ENCODE data around the gene ACOT13. TPM values are rescaled to one million over a fixed set of nuclear protein-coding genes. Genes with fewer than 3 reads are reported as not detected.
"Not testable (repeated sequence)": the region's sequence is repeated elsewhere in the genome, so short reads cannot be mapped to it uniquely, and the experiment has no call there.

ACOT13 gene
- total and polyA plus RNA-seq, 5 donors from 2014 or later = 2.9 to 26.7 (median 15.1) TPM

GRCh38 chr6:24738741-24739140, 71.9 kb downstream of the ACOT13 start:
- H3K4me3 Mint-ChIP-seq = no peak overlapping the region
- no peaks in the 10 kb centered on the region for H3K36me3 Mint-ChIP-seq
- DNase-seq (no peak), ATAC-seq (ENCODE audit: low read depth in 2 of 2) (no peak)
- H3K27ac Mint-ChIP-seq = no peak overlapping the region
- H3K27me3 ChIP-seq (ENCODE audit: control insufficient read depth, insufficient read depth, low read length) = peaks cover 6% of the 10 kb centered on the region
- H3K9me3 ChIP-seq (ENCODE audit: control insufficient read depth in 2 of 2, low read length in 2 of 2) = no peaks in the 10 kb centered on the region
- no peak overlapping the region for H3K27ac ChIP-seq (ENCODE audit: insufficient read depth, low read length, poor library complexity, severe bottlenecking)
- H3K4me1 Mint-ChIP-seq = peaks cover 0 to 9% (median 3%) of the 10 kb centered on the region in 4 donors
- H3K36me3 ChIP-seq (ENCODE audit: control insufficient read depth, insufficient read depth, low read length) = no peaks in the 10 kb centered on the region
- H3K27me3 Mint-ChIP-seq = peaks cover 32% of the 10 kb centered on the region
- H3K4me1 ChIP-seq (ENCODE audit: control insufficient read depth, insufficient read depth, low read length, poor library complexity, severe bottlenecking) = no peaks in the 10 kb centered on the region
- peaks cover 0 to 8% (median 0%) of the 10 kb centered on the region in 7 donors for H3K9me3 Mint-ChIP-seq
- H3K4me3 ChIP-seq (ENCODE audit: low read depth, low read length) = no peak overlapping the region

GRCh38 chr6:24740861-24741260, 74.0 kb downstream of the ACOT13 start:
- Mint-ChIP-seq H3K27ac (no peak overlapping the region), H3K27me3 (peaks cover 18% of the 10 kb centered on the region), H3K36me3 (no peaks in the 10 kb centered on the region), H3K4me1 (peaks cover 0 to 9% (median 2%) of the 10 kb centered on the region in 4 donors), H3K9me3 (peaks cover 0 to 8% (median 1%) of the 10 kb centered on the region in 7 donors), H3K4me3 (no peak overlapping the region)
- DNase-seq (no peak), ATAC-seq (ENCODE audit: low read depth in 2 of 2) (no peak)
- Histone ChIP-seq H3K4me1 (ENCODE audit: control insufficient read depth, insufficient read depth, low read length, poor library complexity, severe bottlenecking) (no peaks in the 10 kb centered on the region), H3K9me3 (ENCODE audit: control insufficient read depth in 2 of 2, low read length in 2 of 2) (no peaks in the 10 kb centered on the region), H3K27me3 (ENCODE audit: control insufficient read depth, insufficient read depth, low read length) (peaks cover under 1% of the 10 kb centered on the region), H3K27ac (ENCODE audit: insufficient read depth, low read length, poor library complexity, severe bottlenecking) (no peak overlapping the region), H3K36me3 (ENCODE audit: control insufficient read depth, insufficient read depth, low read length) (no peaks in the 10 kb centered on the region), H3K4me3 (ENCODE audit: low read depth, low read length) (no peak overlapping the region)

- Histone ChIP-seq H3K36me3 (ENCODE audit: control insufficient read depth, insufficient read depth, low read length) (no peaks in the 10 kb centered on the region), H3K27me3 (ENCODE audit: control insufficient read depth, insufficient read depth, low read length) (no peaks in the 10 kb centered on the region), H3K27ac (ENCODE audit: insufficient read depth, low read length, poor library complexity, severe bottlenecking) (no peak overlapping the region), H3K9me3 (ENCODE audit: control insufficient read depth in 2 of 2, low read length in 2 of 2) (no peaks in the 10 kb centered on the region), H3K4me1 (ENCODE audit: control insufficient read depth, insufficient read depth, low read length, poor library complexity, severe bottlenecking) (no peaks in the 10 kb centered on the region), H3K4me3 (ENCODE audit: low read depth, low read length) (no peak overlapping the region)
- Mint-ChIP-seq H3K36me3 (no peaks in the 10 kb centered on the region), H3K4me1 (peaks cover 0 to 9% (median 2%) of the 10 kb centered on the region in 4 donors), H3K9me3 (peaks cover 0 to 8% (median 1%) of the 10 kb centered on the region in 7 donors), H3K27ac (no peak overlapping the region), H3K4me3 (no peak overlapping the region), H3K27me3 (peaks cover 8% of the 10 kb centered on the region)
- ATAC-seq (ENCODE audit: low read depth in 2 of 2) (no peak), DNase-seq (no peak)
These were observed 75.4 kb downstream of the ACOT13 start for GRCh38 chr6:24742216-24742738.

- no peaks in the 10 kb centered on the region for H3K4me1 ChIP-seq (ENCODE audit: control insufficient read depth, insufficient read depth, low read length, poor library complexity, severe bottlenecking)
- H3K9me3 ChIP-seq (ENCODE audit: control insufficient read depth in 2 of 2, low read length in 2 of 2) = no peaks in the 10 kb centered on the region
- no peak overlapping the region for H3K27ac Mint-ChIP-seq
- H3K9me3 Mint-ChIP-seq = peaks cover 0 to 8% (median 1%) of the 10 kb centered on the region in 7 donors
- no peaks in the 10 kb centered on the region for H3K36me3 Mint-ChIP-seq
- ATAC-seq (ENCODE audit: low read depth in 2 of 2) (peak; percentile 39 to 55), DNase-seq (peak in 1 of 3 donors; percentile 43)
- H3K27me3 Mint-ChIP-seq = peaks cover 8% of the 10 kb centered on the region
- no peak overlapping the region for H3K27ac ChIP-seq (ENCODE audit: insufficient read depth, low read length, poor library complexity, severe bottlenecking)
- no peaks in the 10 kb centered on the region for H3K27me3 ChIP-seq (ENCODE audit: control insufficient read depth, insufficient read depth, low read length)
- peaks cover 0 to 9% (median 2%) of the 10 kb centered on the region in 4 donors for H3K4me1 Mint-ChIP-seq
- no peak overlapping the region for H3K4me3 ChIP-seq (ENCODE audit: low read depth, low read length)
- H3K4me3 Mint-ChIP-seq = no peak overlapping the region
- no peaks in the 10 kb centered on the region for H3K36me3 ChIP-seq (ENCODE audit: control insufficient read depth, insufficient read depth, low read length)
These were observed 76.5 kb downstream of the ACOT13 start for GRCh38 chr6:24743265-24743943.

GRCh38 chr6:24743944-24744335, 77.1 kb downstream of the ACOT13 start:
- Histone ChIP-seq H3K27ac (ENCODE audit: insufficient read depth, low read length, poor library complexity, severe bottlenecking) (no peak overlapping the region), H3K36me3 (ENCODE audit: control insufficient read depth, insufficient read depth, low read length) (no peaks in the 10 kb centered on the region), H3K27me3 (ENCODE audit: control insufficient read depth, insufficient read depth, low read length) (no peaks in the 10 kb centered on the region), H3K9me3 (ENCODE audit: control insufficient read depth in 2 of 2, low read length in 2 of 2) (no peaks in the 10 kb centered on the region), H3K4me1 (ENCODE audit: control insufficient read depth, insufficient read depth, low read length, poor library complexity, severe bottlenecking) (no peaks in the 10 kb centered on the region), H3K4me3 (ENCODE audit: low read depth, low read length) (no peak overlapping the region)
- H3K27ac Mint-ChIP-seq = no peak overlapping the region
- H3K27me3 Mint-ChIP-seq = peaks cover 11% of the 10 kb centered on the region
- ATAC-seq (ENCODE audit: low read depth in 2 of 2) (no peak), DNase-seq (no peak)
- no peaks in the 10 kb centered on the region for H3K36me3 Mint-ChIP-seq
- H3K9me3 Mint-ChIP-seq = peaks cover 0 to 8% (median 1%) of the 10 kb centered on the region in 7 donors
- no peak overlapping the region for H3K4me3 Mint-ChIP-seq
- H3K4me1 Mint-ChIP-seq = peaks cover 0 to 9% (median 2%) of the 10 kb centered on the region in 4 donors

GRCh38 chr6:24744911-24745310, 78.0 kb downstream of the ACOT13 start:
- no peak overlapping the region for H3K4me3 Mint-ChIP-seq
- H3K4me1 Mint-ChIP-seq = peaks cover 0 to 9% (median 2%) of the 10 kb centered on the region in 4 donors
- Histone ChIP-seq H3K36me3 (ENCODE audit: control insufficient read depth, insufficient read depth, low read length) (no peaks in the 10 kb centered on the region), H3K27ac (ENCODE audit: insufficient read depth, low read length, poor library complexity, severe bottlenecking) (no peak overlapping the region), H3K27me3 (ENCODE audit: control insufficient read depth, insufficient read depth, low read length) (no peaks in the 10 kb centered on the region), H3K4me1 (ENCODE audit: control insufficient read depth, insufficient read depth, low read length, poor library complexity, severe bottlenecking) (no peaks in the 10 kb centered on the region), H3K9me3 (ENCODE audit: control insufficient read depth in 2 of 2, low read length in 2 of 2) (no peaks in the 10 kb centered on the region), H3K4me3 (ENCODE audit: low read depth, low read length) (no peak overlapping the region)
- ATAC-seq (ENCODE audit: low read depth in 2 of 2) (peak in 1 of 2 donors; percentile 10), DNase-seq (no peak)
- H3K36me3 Mint-ChIP-seq = no peaks in the 10 kb centered on the region
- peaks cover 13% of the 10 kb centered on the region for H3K27me3 Mint-ChIP-seq
- H3K27ac Mint-ChIP-seq = no peak overlapping the region
- H3K9me3 Mint-ChIP-seq = peaks cover 0 to 6% (median 1%) of the 10 kb centered on the region in 7 donors

- peaks cover 0 to 7% (median 2%) of the 10 kb centered on the region in 7 donors for H3K9me3 Mint-ChIP-seq
- DNase-seq (no peak), ATAC-seq (ENCODE audit: low read depth in 2 of 2) (no peak)
- H3K9me3 ChIP-seq (ENCODE audit: control insufficient read depth in 2 of 2, low read length in 2 of 2) = no peaks in the 10 kb centered on the region
- no peak overlapping the region for H3K27ac ChIP-seq (ENCODE audit: insufficient read depth, low read length, poor library complexity, severe bottlenecking)
- H3K4me1 ChIP-seq (ENCODE audit: control insufficient read depth, insufficient read depth, low read length, poor library complexity, severe bottlenecking) = no peaks in the 10 kb centered on the region
- no peak overlapping the region for H3K4me3 ChIP-seq (ENCODE audit: low read depth, low read length)
- peaks cover 24% of the 10 kb centered on the region for H3K27me3 Mint-ChIP-seq
- no peaks in the 10 kb centered on the region for H3K36me3 ChIP-seq (ENCODE audit: control insufficient read depth, insufficient read depth, low read length)
- no peaks in the 10 kb centered on the region for H3K4me1 Mint-ChIP-seq
- H3K27me3 ChIP-seq (ENCODE audit: control insufficient read depth, insufficient read depth, low read length) = peaks cover 2% of the 10 kb centered on the region
- H3K4me3 Mint-ChIP-seq = no peak overlapping the region
- H3K27ac Mint-ChIP-seq = no peak overlapping the region
- H3K36me3 Mint-ChIP-seq = no peaks in the 10 kb centered on the region
These were observed 82.4 kb downstream of the ACOT13 start for GRCh38 chr6:24749297-24749696.

- not testable (repeated sequence) for H3K9me3 ChIP-seq (ENCODE audit: control insufficient read depth in 2 of 2, low read length in 2 of 2); H3K27ac Mint-ChIP-seq; H3K36me3 Mint-ChIP-seq; H3K27me3 ChIP-seq (ENCODE audit: control insufficient read depth, insufficient read depth, low read length); H3K4me1 ChIP-seq (ENCODE audit: control insufficient read depth, insufficient read depth, low read length, poor library complexity, severe bottlenecking); H3K27ac ChIP-seq (ENCODE audit: insufficient read depth, low read length, poor library complexity, severe bottlenecking); H3K4me3 ChIP-seq (ENCODE audit: low read depth, low read length); H3K4me3 Mint-ChIP-seq; H3K36me3 ChIP-seq (ENCODE audit: control insufficient read depth, insufficient read depth, low read length); DNase-seq; H3K4me1 Mint-ChIP-seq; H3K9me3 Mint-ChIP-seq; ATAC-seq (ENCODE audit: low read depth in 2 of 2)
- peaks cover 27% of the 10 kb centered on the region for H3K27me3 Mint-ChIP-seq
These were observed 84.0 kb downstream of the ACOT13 start for GRCh38 chr6:24750878-24751277.
